Measurements from ENCODE around the gene CNTNAP3B.
"Not testable (repeated sequence)": the region's sequence is repeated elsewhere in the genome, so short reads cannot be mapped to it uniquely, and the experiment has no call there.

- TF ChIP-seq, protein P1, sequence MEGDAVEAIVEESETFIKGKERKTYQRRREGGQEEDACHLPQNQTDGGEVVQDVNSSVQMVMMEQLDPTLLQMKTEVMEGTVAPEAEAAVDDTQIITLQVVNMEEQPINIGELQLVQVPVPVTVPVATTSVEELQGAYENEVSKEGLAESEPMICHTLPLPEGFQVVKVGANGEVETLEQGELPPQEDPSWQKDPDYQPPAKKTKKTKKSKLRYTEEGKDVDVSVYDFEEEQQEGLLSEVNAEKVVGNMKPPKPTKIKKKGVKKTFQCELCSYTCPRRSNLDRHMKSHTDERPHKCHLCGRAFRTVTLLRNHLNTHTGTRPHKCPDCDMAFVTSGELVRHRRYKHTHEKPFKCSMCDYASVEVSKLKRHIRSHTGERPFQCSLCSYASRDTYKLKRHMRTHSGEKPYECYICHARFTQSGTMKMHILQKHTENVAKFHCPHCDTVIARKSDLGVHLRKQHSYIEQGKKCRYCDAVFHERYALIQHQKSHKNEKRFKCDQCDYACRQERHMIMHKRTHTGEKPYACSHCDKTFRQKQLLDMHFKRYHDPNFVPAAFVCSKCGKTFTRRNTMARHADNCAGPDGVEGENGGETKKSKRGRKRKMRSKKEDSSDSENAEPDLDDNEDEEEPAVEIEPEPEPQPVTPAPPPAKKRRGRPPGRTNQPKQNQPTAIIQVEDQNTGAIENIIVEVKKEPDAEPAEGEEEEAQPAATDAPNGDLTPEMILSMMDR (IDR thresholded peaks at IDR 0.05; ENCODE audit: low read depth, low read length, missing input control), result not testable (repeated sequence)
- TF ChIP-seq, protein P2, sequence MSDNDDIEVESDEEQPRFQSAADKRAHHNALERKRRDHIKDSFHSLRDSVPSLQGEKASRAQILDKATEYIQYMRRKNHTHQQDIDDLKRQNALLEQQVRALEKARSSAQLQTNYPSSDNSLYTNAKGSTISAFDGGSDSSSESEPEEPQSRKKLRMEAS (IDR thresholded peaks at IDR 0.05), result not testable (repeated sequence)
- TF ChIP-seq HNF4G (IDR thresholded peaks at IDR 0.05); JUND (IDR thresholded peaks at IDR 0.05); GABPA (IDR thresholded peaks at IDR 0.05 in 1 of 2, conservative IDR thresholded peaks at IDR 0.05 in 1 of 2); ATF3 (IDR thresholded peaks at IDR 0.05); NR2F2 (IDR thresholded peaks at IDR 0.05); HNF4A (conservative IDR thresholded peaks at IDR 0.05); SP1 (IDR thresholded peaks at IDR 0.05); YY1 (IDR thresholded peaks at IDR 0.05); TAF1 (conservative IDR thresholded peaks at IDR 0.05); EGR1 (IDR thresholded peaks at IDR 0.05; ENCODE audit: low read depth in 2 of 2): not testable (repeated sequence)
- TF ChIP-seq, protein P3, sequence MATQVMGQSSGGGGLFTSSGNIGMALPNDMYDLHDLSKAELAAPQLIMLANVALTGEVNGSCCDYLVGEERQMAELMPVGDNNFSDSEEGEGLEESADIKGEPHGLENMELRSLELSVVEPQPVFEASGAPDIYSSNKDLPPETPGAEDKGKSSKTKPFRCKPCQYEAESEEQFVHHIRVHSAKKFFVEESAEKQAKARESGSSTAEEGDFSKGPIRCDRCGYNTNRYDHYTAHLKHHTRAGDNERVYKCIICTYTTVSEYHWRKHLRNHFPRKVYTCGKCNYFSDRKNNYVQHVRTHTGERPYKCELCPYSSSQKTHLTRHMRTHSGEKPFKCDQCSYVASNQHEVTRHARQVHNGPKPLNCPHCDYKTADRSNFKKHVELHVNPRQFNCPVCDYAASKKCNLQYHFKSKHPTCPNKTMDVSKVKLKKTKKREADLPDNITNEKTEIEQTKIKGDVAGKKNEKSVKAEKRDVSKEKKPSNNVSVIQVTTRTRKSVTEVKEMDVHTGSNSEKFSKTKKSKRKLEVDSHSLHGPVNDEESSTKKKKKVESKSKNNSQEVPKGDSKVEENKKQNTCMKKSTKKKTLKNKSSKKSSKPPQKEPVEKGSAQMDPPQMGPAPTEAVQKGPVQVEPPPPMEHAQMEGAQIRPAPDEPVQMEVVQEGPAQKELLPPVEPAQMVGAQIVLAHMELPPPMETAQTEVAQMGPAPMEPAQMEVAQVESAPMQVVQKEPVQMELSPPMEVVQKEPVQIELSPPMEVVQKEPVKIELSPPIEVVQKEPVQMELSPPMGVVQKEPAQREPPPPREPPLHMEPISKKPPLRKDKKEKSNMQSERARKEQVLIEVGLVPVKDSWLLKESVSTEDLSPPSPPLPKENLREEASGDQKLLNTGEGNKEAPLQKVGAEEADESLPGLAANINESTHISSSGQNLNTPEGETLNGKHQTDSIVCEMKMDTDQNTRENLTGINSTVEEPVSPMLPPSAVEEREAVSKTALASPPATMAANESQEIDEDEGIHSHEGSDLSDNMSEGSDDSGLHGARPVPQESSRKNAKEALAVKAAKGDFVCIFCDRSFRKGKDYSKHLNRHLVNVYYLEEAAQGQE (IDR thresholded peaks at IDR 0.05), result not testable (repeated sequence)
Measured at GRCh38 chr9:41898720-41899343, 230.4 kb downstream of the CNTNAP3B start.

All from liver (tissue), 3 donors.